H1 (cell line): ENCODE results near the gene DENND11. TPM values are rescaled to one million over a fixed set of nuclear protein-coding genes. Genes with fewer than 3 reads are reported as not detected.

Experiments
- CTCF ChIA-PET: fragments of 300-600 bp; sonication (Branson Sonifier 250); formaldehyde crosslinking; loops from one replicate; lab custom pipeline; 2021; ENCODE audit not compliant: partially characterized antibody; lab: Charles Lee
- POLR2A ChIA-PET: fragments of 300-600 bp; sonication (Branson Sonifier 250); formaldehyde crosslinking; loops from one replicate; lab custom pipeline; 2021; ENCODE audit warnings: inconsistent platforms; ENCODE audit not compliant: partially characterized antibody; lab: Charles Lee
- DNase-seq, 2 experiments: peaks; one replicate each; pipeline versions ENCODE4 v3.0.0 to v3.0.0-alpha.2; 2010 to 2022; ENCODE audit warnings: low spot score in 2 of 2, low read depth in 1 of 2, mixed read lengths in 1 of 2
- FAIRE-seq: peaks from 2 replicates; lab custom pipeline; 2011; peaks lifted over from hg19 to GRCh38; lab: Jason Lieb, UNC
- H2AFZ ChIP-seq: 2 replicates; pipeline ENCODE4 v1.8.1; 2012; ENCODE audit warnings: low read length, inconsistent platforms
- H2AK5ac ChIP-seq: 2 replicates; pipeline ENCODE4 v1.6.1; 2013; ENCODE audit warnings: low read depth, low read length
- H2BK120ac ChIP-seq: replicated peaks from 2 replicates; pipeline ENCODE3; 2013; ENCODE audit warnings: low read depth, low read length, inconsistent platforms
- H2BK12ac ChIP-seq: 2 replicates; pipeline ENCODE4 v1.6.1; 2013; ENCODE audit warnings: low read depth, low read length
- H2BK15ac ChIP-seq: 2 replicates; pipeline ENCODE4 v1.6.1; 2013; ENCODE audit warnings: low read length
- H2BK20ac ChIP-seq: 2 replicates; pipeline ENCODE4 v1.6.1; 2013; ENCODE audit warnings: low read length
- H2BK5ac ChIP-seq: 2 replicates; pipeline ENCODE4 v1.6.1; 2013; ENCODE audit warnings: low read depth, low read length
- H3K14ac ChIP-seq: 2 replicates; pipeline ENCODE4 v1.6.1; 2013; ENCODE audit warnings: inconsistent platforms; ENCODE audit not compliant: insufficient read length
- H3K18ac ChIP-seq: 2 replicates; pipeline ENCODE4 v1.6.1; 2013; ENCODE audit warnings: low read length; ENCODE audit errors: extremely low read depth
- H3K23ac ChIP-seq: 2 replicates; pipeline ENCODE4 v1.6.1; 2013; ENCODE audit warnings: inconsistent platforms; ENCODE audit not compliant: insufficient read length
- H3K23me2 ChIP-seq: 2 replicates; pipeline ENCODE4 v1.6.1; 2013; ENCODE audit warnings: low read depth, low read length
- H3K27ac ChIP-seq: 2 replicates; pipeline ENCODE4 v1.6.1; 2011; ENCODE audit warnings: low read depth, low read length, inconsistent platforms
- H3K27me3 ChIP-seq, 4 experiments: replicated peaks in 1 of 4; 1 replicate in 1 of 4; 2 replicates in 3 of 4; pipeline versions ENCODE4 v1.6.1 to v1.8.1; 2011 to 2013; ENCODE audit warnings: low read length in 3 of 4, mild to moderate bottlenecking in 3 of 4, inconsistent platforms in 2 of 4, mixed read lengths in 2 of 4, moderate library complexity in 1 of 4; ENCODE audit not compliant: control insufficient read depth in 3 of 4, insufficient read depth in 3 of 4; ENCODE audit errors: extremely low read depth in 1 of 4
- H3K36me3 ChIP-seq, 4 experiments: 2 replicates each; pipeline versions ENCODE4 v1.6.1 to v1.8.1; 2011 to 2013; ENCODE audit warnings: mild to moderate bottlenecking in 4 of 4, low read length in 3 of 4, moderate library complexity in 2 of 4, control low read depth in 1 of 4, inconsistent platforms in 1 of 4; ENCODE audit not compliant: insufficient read depth in 4 of 4, control insufficient read depth in 2 of 4
- H3K4ac ChIP-seq: replicated peaks from 2 replicates; pipeline ENCODE3; 2013; ENCODE audit warnings: low read length, low read depth, mixed read lengths, inconsistent platforms; ENCODE audit not compliant: insufficient read length
- H3K4me1 ChIP-seq, 4 experiments: replicated peaks in 1 of 4; 1 replicate in 1 of 4; 2 replicates in 3 of 4; pipeline versions ENCODE4 v1.6.1 to v1.8.1; 2011 to 2013; ENCODE audit warnings: low read length in 3 of 4, inconsistent platforms in 2 of 4, mixed read lengths in 1 of 4; ENCODE audit not compliant: insufficient read depth in 4 of 4, control insufficient read depth in 3 of 4
- H3K4me2 ChIP-seq, 2 experiments: 2 replicates each; pipeline versions ENCODE4 v1.6.1 to v1.8.1; 2011 to 2013; ENCODE audit warnings: low read depth in 2 of 2, low read length in 2 of 2, control low read depth in 1 of 2, inconsistent platforms in 1 of 2, mild to moderate bottlenecking in 1 of 2; ENCODE audit not compliant: insufficient read depth in 1 of 2
- H3K4me3 ChIP-seq, 4 experiments: fragments of 200-600, 300-600 bp in 1 of 4; sonication (generic), shearing (Covaris generic), sonication (Bioruptor Twin) in 1 of 4; 2 replicates each; pipeline versions ENCODE4 v1.5.1 to v1.8.1; 2011 to 2016; ENCODE audit warnings: low read length in 4 of 4, low read depth in 3 of 4, control low read depth in 2 of 4, inconsistent platforms in 2 of 4, mild to moderate bottlenecking in 2 of 4, mixed read lengths in 1 of 4, moderate library complexity in 1 of 4; ENCODE audit not compliant: insufficient read depth in 2 of 4; ENCODE audit errors: extremely low read depth in 1 of 4
- H3K56ac ChIP-seq: replicated peaks from 2 replicates; pipeline ENCODE3; 2013; ENCODE audit warnings: low read depth, mild to moderate bottlenecking, mixed read lengths, low read length, inconsistent platforms; ENCODE audit not compliant: insufficient read length
- H3K79me1 ChIP-seq: 2 replicates; pipeline ENCODE4 v1.6.1; 2013; ENCODE audit warnings: low read depth, low read length, control low read depth
- H3K79me2 ChIP-seq, 2 experiments: 2 replicates each; pipeline versions ENCODE4 v1.6.1 to v1.8.1; 2012 to 2013; ENCODE audit warnings: low read length in 2 of 2, mild to moderate bottlenecking in 2 of 2, inconsistent platforms in 1 of 2; ENCODE audit not compliant: insufficient read depth in 2 of 2, control insufficient read depth in 1 of 2
- H3K9ac ChIP-seq, 4 experiments: replicated peaks in 1 of 4; 1 replicate in 1 of 4; 2 replicates in 3 of 4; pipeline versions ENCODE4 v1.6.1 to v1.8.1; 2011 to 2013; ENCODE audit warnings: low read depth in 3 of 4, low read length in 3 of 4, control low read depth in 2 of 4, mild to moderate bottlenecking in 2 of 4, moderate library complexity in 2 of 4, inconsistent platforms in 1 of 4; ENCODE audit errors: extremely low read depth in 1 of 4
- H3K9me3 ChIP-seq, 2 experiments: 2 replicates each; pipeline versions ENCODE4 v1.6.1 to v1.8.1; 2012 to 2013; ENCODE audit warnings: mild to moderate bottlenecking in 2 of 2, moderate library complexity in 2 of 2, control low read depth in 1 of 2, inconsistent platforms in 1 of 2, low read depth in 1 of 2, low read length in 1 of 2, mixed read lengths in 1 of 2; ENCODE audit not compliant: insufficient read depth in 2 of 2
- H4K20me1 ChIP-seq, 2 experiments: replicated peaks in 1 of 2; 2 replicates each; pipeline versions ENCODE3 to v1.8.1; 2011 to 2013; ENCODE audit warnings: inconsistent platforms in 2 of 2, low read length in 2 of 2, mild to moderate bottlenecking in 1 of 2; ENCODE audit not compliant: insufficient read depth in 2 of 2, control insufficient read depth in 1 of 2
- H4K5ac ChIP-seq: 2 replicates; pipeline ENCODE4 v1.6.1; 2013; ENCODE audit warnings: low read length, low read depth, mixed read lengths, inconsistent platforms; ENCODE audit not compliant: insufficient read length
- H4K8ac ChIP-seq: 2 replicates; pipeline ENCODE4 v1.8.0; 2013; ENCODE audit warnings: mild to moderate bottlenecking, moderate library complexity, low read length, inconsistent platforms; ENCODE audit not compliant: insufficient read depth; ENCODE audit errors: extremely low read depth
- H4K91ac ChIP-seq: replicated peaks from 2 replicates; pipeline ENCODE3; 2013; ENCODE audit warnings: low read length, mixed read lengths, inconsistent platforms; ENCODE audit not compliant: insufficient read length
- KDM4A ChIP-seq: IDR thresholded peaks from one replicate; pipeline ENCODE4 v1.7.1; 2012; ENCODE audit warnings: low read depth, mild to moderate bottlenecking, moderate library complexity, low read length, inconsistent platforms; ENCODE audit not compliant: severe bottlenecking
- POLR2A ChIP-seq, 2 experiments: IDR thresholded peaks; 1 replicate in 1 of 2; 2 replicates in 1 of 2; pipeline ENCODE4 v1.6.1; 2011; ENCODE audit warnings: low read depth in 2 of 2, low read length in 2 of 2, mild to moderate bottlenecking in 2 of 2; ENCODE audit errors: control extremely low read depth in 1 of 2
- WGBS, 2 experiments: shearing (Covaris generic) in 1 of 2; methylation state at CpG; one replicate each; pipeline versions ENCODE4 v1.1.6 to v1.1.7; 2013 to 2015; ENCODE audit warnings: low lambda C conversion rate in 2 of 2, mixed read lengths in 2 of 2, inconsistent platforms in 1 of 2, low coverage in 1 of 2, missing lambda C conversion rate in 1 of 2; ENCODE audit not compliant: insufficient replicate concordance in 2 of 2, insufficient coverage in 1 of 2, insufficient read length in 1 of 2; ENCODE audit errors: extremely low coverage in 1 of 2, missing lambda C conversion rate in 1 of 2; 5-methylcytosine and 5-hydroxymethylcytosine counted together
- polyA plus RNA-seq, 7 experiments: library from polyadenylated mRNA; depleted of rRNA in 3 of 7; stranded (reverse) in 5 of 7; unstranded in 2 of 7; fragments of >200 nt in 5 of 7; fragments of 200-250 nt in 2 of 7; gene quantifications; 1 replicate in 5 of 7; 2 replicates in 1 of 7; 4 replicates in 1 of 7; pipeline versions ENCODE4 v1.2.1 to v1.2.3, GENCODE V29; 2011 to 2013; ENCODE audit warnings: missing spikeins in 2 of 7, mixed read lengths in 2 of 7
- total RNA-seq: library from RNA; stranded (reverse); fragmentation: NEBNext Ultra II Directional; extraction: Animal tissue kit (Norgen Biotek cat#: 25700); gene quantifications from 2 replicates; pipeline ENCODE4 v1.2.1, GENCODE V29; 2021

Gene DENND11
- total and polyA plus RNA-seq, 2 of the 8 experiments (the other 6 are each of a cell fraction or from before 2014, with no cell fraction given): 8.0 to 26.8 TPM

DNA sequence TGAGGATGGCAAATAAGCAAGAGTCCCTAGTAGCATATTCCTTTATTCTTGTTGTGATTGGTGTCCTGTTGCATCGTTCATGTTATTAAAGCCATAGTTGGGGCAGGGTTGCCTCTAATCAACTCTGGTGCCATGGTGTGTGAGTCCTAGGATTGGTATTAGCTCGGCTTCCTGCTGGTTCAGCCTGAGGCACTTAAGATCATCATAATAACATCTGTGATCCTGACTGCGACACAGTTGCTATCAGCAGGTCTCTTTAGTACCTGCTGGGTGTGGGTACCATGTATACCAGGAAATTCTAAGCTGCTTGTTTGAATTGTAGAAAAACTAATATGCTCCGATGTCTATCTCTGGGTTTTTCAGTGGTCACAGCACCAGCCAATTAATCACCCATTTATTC is 7.8 kb upstream of the DENND11 start:
- H3K4me2 ChIP-seq: no peak overlapping the region
- H2BK120ac ChIP-seq: no peak overlapping the region
- no peak overlapping the region for H4K91ac ChIP-seq
- POLR2A ChIA-PET: interaction anchor here (0.9 to 1.0 kb wide), 3 partner anchors 9 to 33 kb away, joined by 3 read pairs; no protein-coding TSS in a partner anchor
- H3K27ac ChIP-seq: no peak overlapping the region
- TF ChIP-seq POLR2A (IDR thresholded peaks at IDR 0.05; ENCODE audit: control extremely low read depth in 1 of 2, low read depth in 2 of 2, low read length in 2 of 2) (no peak), KDM4A (no peak)
- H3K4me3 ChIP-seq: no peak overlapping the region
- no peak overlapping the region for H3K56ac ChIP-seq
- no peaks in the 10 kb centered on the region for H3K79me2 ChIP-seq
- H3K36me3 ChIP-seq: no peaks in the 10 kb centered on the region
- H3K23ac ChIP-seq: no peak overlapping the region
- H3K4ac ChIP-seq: no peak overlapping the region
- H3K4me1 ChIP-seq: peaks cover 0 to 8% (median 0%) of the 10 kb centered on the region in 4 experiments; a peak in 1 of 7 replicates
- 85% methylated on average over 4 of the region's 4 CpGs; no CpG with 5 or more reads in 1 of the 2 experiments for WGBS, 2 experiments
- H3K18ac ChIP-seq: no peak overlapping the region
- no peaks in the 10 kb centered on the region for H3K79me1 ChIP-seq
- H2BK5ac ChIP-seq: no peak overlapping the region
- no peak overlapping the region for H3K14ac ChIP-seq
- no peak for DNase-seq
- no peaks in the 10 kb centered on the region for H3K9me3 ChIP-seq
- no peak overlapping the region for H2AK5ac ChIP-seq
- no peak overlapping the region for H2BK20ac ChIP-seq
- H2BK15ac ChIP-seq: 0 out of 2 replicates have a peak overlapping the region, but pooled peaks have one; percentile 54
- no peaks in the 10 kb centered on the region; the same call in 1 of the 2 replicates for H3K23me2 ChIP-seq
- FAIRE-seq: no peak
- no peaks in the 10 kb centered on the region for H3K27me3 ChIP-seq
- H3K9ac ChIP-seq: no peak overlapping the region
- H4K8ac ChIP-seq: no peak overlapping the region
- no peak overlapping the region; the same call in 1 of the 2 replicates for H2BK12ac ChIP-seq
- H4K5ac ChIP-seq: no peak overlapping the region
- CTCF ChIA-PET: interaction anchor here (1.1 to 3.7 kb wide), 8 partner anchors 10 to 593 kb away, joined by 3 to 15 read pairs (median 4); partner anchors contain the start of gene SSBP1
- H4K20me1 ChIP-seq: no peaks in the 10 kb centered on the region
- H2AFZ ChIP-seq: no peak overlapping the region
